ENCODE results near the gene NRXN3. TPM values are rescaled to one million over a fixed set of nuclear protein-coding genes. Genes with fewer than 3 reads are reported as not detected.

NRXN3 gene
- total RNA-seq, 1 experiment from 2014 or later: not detected

GRCh38 chr14:79597566-79597965 lies 1427.4 kb downstream of the NRXN3 start:
- DNase-seq: no peak
- H3K27ac Mint-ChIP-seq (ENCODE audit: unreplicated experiment): no peak overlapping the region
- H3K36me3 Mint-ChIP-seq (ENCODE audit: insufficient read depth, unreplicated experiment): no peaks in the 10 kb centered on the region
- CTCF ChIA-PET: no interaction called here
- BruUV-seq (replicated peaks): no TSS peak
- peaks cover 3% of the 10 kb centered on the region for H3K9me3 Mint-ChIP-seq (ENCODE audit: low read depth, unreplicated experiment)
- TF ChIP-seq CTCF (IDR thresholded peaks at IDR 0.05; ENCODE audit: unreplicated experiment): no peak
- intact Hi-C loops (cut with micrococcal nuclease; ENCODE audit: unreplicated experiment): no loop called here
- no peak overlapping the region for H3K4me3 Mint-ChIP-seq (ENCODE audit: low read depth, unreplicated experiment)
- no peaks in the 10 kb centered on the region for H3K4me1 Mint-ChIP-seq (ENCODE audit: low read depth, unreplicated experiment)
- no peaks in the 10 kb centered on the region for H3K27me3 Mint-ChIP-seq (ENCODE audit: unreplicated experiment)

GRCh38 chr14:79598339-79598738 lies 1428.2 kb downstream of the NRXN3 start:
- Mint-ChIP-seq H3K36me3 (ENCODE audit: insufficient read depth, unreplicated experiment) (no peaks in the 10 kb centered on the region), H3K27me3 (ENCODE audit: unreplicated experiment) (no peaks in the 10 kb centered on the region), H3K4me1 (ENCODE audit: low read depth, unreplicated experiment) (no peaks in the 10 kb centered on the region), H3K9me3 (ENCODE audit: low read depth, unreplicated experiment) (peaks cover 3% of the 10 kb centered on the region), H3K27ac (ENCODE audit: unreplicated experiment) (no peak overlapping the region), H3K4me3 (ENCODE audit: low read depth, unreplicated experiment) (no peak overlapping the region)
- no TSS peak for BruUV-seq (replicated peaks)
- TF ChIP-seq CTCF (IDR thresholded peaks at IDR 0.05; ENCODE audit: unreplicated experiment): no peak
- CTCF ChIA-PET: no interaction called here
- no peak for DNase-seq
- intact Hi-C loops (cut with micrococcal nuclease; ENCODE audit: unreplicated experiment): no loop called here

GRCh38 chr14:79599239-79599638 lies 1429.1 kb downstream of the NRXN3 start:
- Mint-ChIP-seq H3K4me3 (ENCODE audit: low read depth, unreplicated experiment) (no peak overlapping the region), H3K36me3 (ENCODE audit: insufficient read depth, unreplicated experiment) (no peaks in the 10 kb centered on the region), H3K9me3 (ENCODE audit: low read depth, unreplicated experiment) (peaks cover 3% of the 10 kb centered on the region), H3K4me1 (ENCODE audit: low read depth, unreplicated experiment) (no peaks in the 10 kb centered on the region), H3K27me3 (ENCODE audit: unreplicated experiment) (no peaks in the 10 kb centered on the region), H3K27ac (ENCODE audit: unreplicated experiment) (no peak overlapping the region)
- DNase-seq: no peak
- no TSS peak for BruUV-seq (replicated peaks)
- TF ChIP-seq CTCF (IDR thresholded peaks at IDR 0.05; ENCODE audit: unreplicated experiment): no peak
- intact Hi-C loops (cut with micrococcal nuclease; ENCODE audit: unreplicated experiment): no loop called here
- CTCF ChIA-PET: no interaction called here

GRCh38 chr14:79600406-79600805 lies 1430.2 kb downstream of the NRXN3 start:
- Mint-ChIP-seq H3K36me3 (ENCODE audit: insufficient read depth, unreplicated experiment) (no peaks in the 10 kb centered on the region), H3K27ac (ENCODE audit: unreplicated experiment) (no peak overlapping the region), H3K4me3 (ENCODE audit: low read depth, unreplicated experiment) (no peak overlapping the region), H3K27me3 (ENCODE audit: unreplicated experiment) (no peaks in the 10 kb centered on the region), H3K4me1 (ENCODE audit: low read depth, unreplicated experiment) (no peaks in the 10 kb centered on the region), H3K9me3 (ENCODE audit: low read depth, unreplicated experiment) (peaks cover 3% of the 10 kb centered on the region)
- TF ChIP-seq CTCF (IDR thresholded peaks at IDR 0.05; ENCODE audit: unreplicated experiment): no peak
- no TSS peak for BruUV-seq (replicated peaks)
- DNase-seq: no peak
- CTCF ChIA-PET: interaction anchor here (0.6 kb wide), 1 partner anchor 56 kb away, joined by 3 read pairs; no protein-coding TSS in a partner anchor
- intact Hi-C loops (cut with micrococcal nuclease; ENCODE audit: unreplicated experiment): no loop called here
